ENCODE data around the gene CCR9. TPM values are rescaled to one million over a fixed set of nuclear protein-coding genes. Genes with fewer than 3 reads are reported as not detected.

The CCR9 gene
- total RNA-seq, 1 donor from 2014 or later = 0.15 TPM

DNA sequence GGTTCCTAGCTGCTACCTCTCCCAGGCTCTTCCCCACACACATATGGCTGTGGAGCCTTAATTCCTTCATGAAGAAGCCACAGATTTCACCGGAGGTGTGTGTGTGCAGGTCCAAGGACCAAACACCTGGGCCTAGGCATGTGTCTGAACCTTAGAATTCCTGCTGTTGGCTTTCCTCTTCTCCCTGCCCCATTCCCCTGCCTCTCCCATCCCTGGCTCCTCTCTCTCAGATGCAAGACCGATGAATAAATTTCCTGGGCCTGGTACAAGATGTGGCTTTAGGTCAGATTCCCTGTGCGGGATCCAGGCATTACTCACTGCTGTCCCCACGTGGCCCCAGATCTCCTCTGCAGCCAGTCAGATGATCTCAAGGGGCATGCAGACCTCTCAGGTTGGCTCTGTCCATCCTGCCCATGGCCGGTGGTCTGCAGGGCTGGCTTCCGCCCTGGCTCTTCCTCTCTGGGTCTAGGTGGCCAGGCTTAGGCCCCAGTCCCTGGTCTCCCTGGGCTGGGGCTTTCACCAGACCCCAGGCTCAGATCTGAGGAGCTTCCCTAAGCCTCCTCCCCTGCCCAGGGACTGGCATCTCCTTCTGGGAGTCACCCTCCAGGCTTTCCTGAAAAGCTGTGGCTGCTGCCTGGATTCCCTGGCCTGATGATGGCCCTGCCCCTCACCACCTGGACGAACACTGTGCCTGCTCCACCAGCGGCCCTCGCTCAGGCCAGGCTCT, 20.5 kb downstream of the CCR9 start:
- ATAC-seq = no peak

DNA sequence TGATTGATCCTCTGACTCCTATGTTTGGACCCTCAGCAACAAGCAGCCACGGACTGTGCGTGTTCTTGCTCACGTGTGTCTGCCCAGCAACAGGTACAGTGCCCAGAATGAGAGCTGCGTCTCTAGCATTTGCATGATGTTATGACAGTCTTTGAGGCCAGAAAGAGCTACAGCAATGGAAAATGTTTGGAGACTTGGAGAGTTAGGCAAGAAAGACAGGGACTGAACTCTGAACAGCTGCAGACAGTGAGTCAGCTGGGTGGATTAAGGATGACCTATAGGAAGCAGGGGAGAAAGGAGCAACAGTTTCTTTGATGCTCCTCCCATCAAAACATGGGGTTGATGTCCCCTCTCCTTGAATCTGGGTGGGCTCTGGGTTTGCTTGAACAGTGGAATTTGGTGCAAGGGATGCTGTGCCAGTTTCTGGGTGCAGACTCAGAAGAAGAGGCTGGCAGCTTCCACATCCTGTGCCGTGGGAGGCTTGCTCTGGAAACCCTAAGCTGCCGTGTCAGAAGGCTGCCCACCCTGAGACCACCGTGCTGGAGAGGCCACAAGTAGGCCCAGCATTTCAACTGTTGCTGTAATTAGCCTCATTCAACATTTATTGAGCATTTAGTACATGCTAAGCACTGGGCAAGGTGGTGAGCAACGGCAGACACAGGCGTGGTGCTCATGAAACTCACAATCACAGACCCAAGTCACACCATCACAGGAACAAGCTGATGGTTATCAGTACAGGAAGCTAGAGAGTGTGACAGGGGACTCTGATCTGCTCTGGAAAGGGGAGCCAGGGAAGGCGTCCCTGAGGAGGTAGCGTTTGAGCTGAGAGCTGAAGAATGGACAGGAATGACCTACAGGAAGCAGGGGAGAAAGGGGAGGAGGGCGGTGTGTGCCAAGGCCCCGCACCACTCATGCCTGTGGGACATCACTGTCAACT, 21.7 kb downstream of the CCR9 start:
- ATAC-seq (no peak), DNase-seq (ENCODE audit: low spot score) (no peak)

More for the DNA sequence above, 20.5 kb downstream of the CCR9 start:
- no peak for DNase-seq (ENCODE audit: low spot score)

DNA sequence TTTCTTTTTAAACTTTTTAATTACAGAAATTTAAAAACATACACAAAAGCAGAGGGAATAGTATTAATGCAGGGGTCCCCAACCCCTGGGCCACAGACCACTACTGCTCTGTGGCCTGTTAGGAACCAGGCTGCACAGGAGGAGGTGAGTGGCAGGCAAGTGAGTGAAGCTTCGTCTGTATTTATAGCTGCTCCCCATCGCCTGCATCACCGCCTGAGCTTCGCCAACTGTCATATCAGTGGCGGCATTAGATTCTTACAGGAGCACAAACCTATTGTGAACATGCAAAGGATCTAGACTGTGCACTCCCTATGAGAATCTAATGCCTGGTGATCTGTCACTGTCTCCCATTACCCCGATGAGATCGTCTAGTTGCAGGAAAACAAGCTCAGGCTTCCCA, 22.4 kb downstream of the CCR9 start:
- no peak for ATAC-seq
- DNase-seq (ENCODE audit: low spot score) = no peak

DNA sequence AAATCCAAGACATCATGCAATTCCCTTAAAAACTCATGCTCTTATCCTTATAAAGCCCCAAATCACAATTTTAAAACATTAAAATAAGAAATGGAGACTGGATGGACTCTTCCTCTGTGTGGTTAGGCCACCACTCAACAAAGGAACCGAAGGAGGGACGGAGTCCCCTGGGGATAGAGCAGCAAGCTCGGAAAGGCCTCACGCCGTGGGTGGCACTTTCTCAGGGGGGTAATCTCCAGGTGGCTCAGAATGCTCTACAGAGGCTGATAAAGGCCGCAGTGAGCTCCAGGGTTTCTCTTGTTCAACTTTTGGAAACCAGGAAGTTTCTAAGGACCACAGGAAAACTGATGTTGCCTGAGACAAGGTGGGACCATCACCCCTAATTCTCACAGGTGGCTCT, 23.2 kb downstream of the CCR9 start:
- DNase-seq (ENCODE audit: low spot score) = no peak
- no peak for ATAC-seq

DNA sequence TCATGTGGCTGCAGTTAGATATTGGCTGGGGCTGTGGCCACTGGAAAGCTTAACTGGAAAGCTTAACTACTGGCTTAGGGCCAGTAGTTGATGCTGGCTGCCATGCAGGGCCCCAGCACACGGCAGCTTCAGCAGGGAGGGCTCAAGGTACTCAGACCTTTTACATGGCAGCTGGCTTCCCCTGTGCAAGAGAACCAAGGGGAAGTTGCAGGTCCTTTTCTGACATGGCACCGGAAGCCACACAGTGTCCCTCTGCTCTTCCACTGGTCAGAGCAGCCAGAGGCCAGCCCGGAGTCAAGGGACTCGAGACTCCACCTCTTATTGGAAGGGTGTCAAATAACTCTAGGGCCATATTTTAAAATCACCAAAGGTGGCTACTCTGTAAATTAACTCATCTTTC, 24.5 kb downstream of the CCR9 start:
- ATAC-seq (no peak), DNase-seq (ENCODE audit: low spot score) (no peak)

GRCh38 chr3:45911511-45912226, 25.3 kb downstream of the CCR9 start:
- no peak for DNase-seq (ENCODE audit: low spot score)
- no peak for ATAC-seq

DNA sequence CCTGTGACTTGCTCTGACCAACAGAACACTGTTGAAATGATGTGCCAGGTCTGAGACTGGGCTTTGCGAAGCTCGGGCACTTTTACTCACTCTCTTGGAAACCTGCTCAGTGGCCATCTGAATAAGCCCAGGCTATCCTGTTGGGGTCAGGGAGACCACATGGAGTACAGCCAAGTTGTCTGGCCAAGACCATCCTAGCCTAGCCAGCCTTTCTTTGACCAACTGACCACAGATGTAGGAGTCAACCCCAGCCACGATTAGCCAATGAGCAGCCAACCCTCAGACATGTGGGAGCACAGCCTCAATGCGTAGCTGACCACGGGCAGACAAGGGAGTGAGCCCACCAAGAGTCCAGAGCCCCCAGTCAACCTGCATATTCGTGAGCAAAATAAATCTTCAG, 26.1 kb downstream of the CCR9 start:
- DNase-seq (ENCODE audit: low spot score) (no peak), ATAC-seq (no peak)

GRCh38 chr3:45914362-45915058, 28.2 kb downstream of the CCR9 start:
- ATAC-seq = no peak
- DNase-seq (ENCODE audit: low spot score) = no peak

DNA sequence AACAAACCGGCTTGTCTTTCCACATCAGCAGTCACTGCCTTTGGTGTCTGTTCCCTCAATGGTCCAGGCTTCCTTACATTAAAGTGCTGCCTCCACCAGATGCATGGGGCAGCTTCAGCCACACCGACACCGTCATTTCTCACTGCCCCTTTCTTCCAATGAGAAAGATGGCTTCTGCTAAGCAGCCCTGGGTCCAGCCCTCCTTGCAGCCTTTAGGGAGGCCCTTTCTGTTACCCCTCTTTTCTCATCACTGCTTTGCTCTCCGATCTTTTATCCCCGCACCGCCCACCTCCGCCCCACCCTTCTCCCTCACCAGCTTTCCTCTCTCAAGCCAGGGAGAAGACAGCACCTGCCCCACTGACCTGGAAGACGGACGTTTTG, 28.7 kb downstream of the CCR9 start:
- ATAC-seq = no peak
- no peak for DNase-seq (ENCODE audit: low spot score)

DNA sequence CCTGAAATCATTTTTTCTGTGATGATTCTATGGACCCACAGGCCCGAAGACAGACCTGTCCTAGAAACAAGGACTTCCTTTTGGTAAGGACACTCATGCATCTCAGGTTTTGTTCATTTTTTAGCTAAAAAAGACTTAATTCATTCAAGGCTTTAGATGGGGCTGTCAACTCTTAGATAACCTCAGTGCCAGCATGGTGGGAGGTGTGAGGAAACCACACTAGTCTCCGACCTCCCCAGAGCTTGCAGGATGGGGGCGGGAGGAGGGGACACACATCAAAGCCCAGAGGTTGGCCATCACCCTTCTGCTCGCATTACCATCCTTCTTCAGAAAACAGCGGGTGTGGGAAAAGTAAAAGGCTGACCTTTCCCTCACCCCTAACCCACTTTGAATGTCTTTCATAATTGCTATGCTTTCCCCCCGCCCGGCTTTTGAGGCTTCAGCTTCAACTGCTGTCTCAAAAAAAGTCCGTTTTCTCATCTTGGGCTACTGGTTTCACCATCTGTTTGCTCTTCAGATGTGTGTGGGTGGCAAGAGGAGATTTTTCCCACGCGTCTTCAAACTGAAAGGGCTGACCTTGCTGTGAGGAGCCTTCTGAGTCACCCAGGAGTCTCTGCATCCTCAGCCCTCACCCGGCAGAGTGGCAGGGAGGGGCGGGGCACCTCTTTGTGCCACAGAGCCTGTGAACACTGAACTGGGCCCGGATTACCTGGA, 29.3 kb downstream of the CCR9 start:
- DNase-seq (ENCODE audit: low spot score) (no peak), ATAC-seq (no peak)

- ATAC-seq (no peak), DNase-seq (ENCODE audit: low spot score) (no peak)
Measured at GRCh38 chr3:45917146-45917898, 31.0 kb downstream of the CCR9 start.

DNA sequence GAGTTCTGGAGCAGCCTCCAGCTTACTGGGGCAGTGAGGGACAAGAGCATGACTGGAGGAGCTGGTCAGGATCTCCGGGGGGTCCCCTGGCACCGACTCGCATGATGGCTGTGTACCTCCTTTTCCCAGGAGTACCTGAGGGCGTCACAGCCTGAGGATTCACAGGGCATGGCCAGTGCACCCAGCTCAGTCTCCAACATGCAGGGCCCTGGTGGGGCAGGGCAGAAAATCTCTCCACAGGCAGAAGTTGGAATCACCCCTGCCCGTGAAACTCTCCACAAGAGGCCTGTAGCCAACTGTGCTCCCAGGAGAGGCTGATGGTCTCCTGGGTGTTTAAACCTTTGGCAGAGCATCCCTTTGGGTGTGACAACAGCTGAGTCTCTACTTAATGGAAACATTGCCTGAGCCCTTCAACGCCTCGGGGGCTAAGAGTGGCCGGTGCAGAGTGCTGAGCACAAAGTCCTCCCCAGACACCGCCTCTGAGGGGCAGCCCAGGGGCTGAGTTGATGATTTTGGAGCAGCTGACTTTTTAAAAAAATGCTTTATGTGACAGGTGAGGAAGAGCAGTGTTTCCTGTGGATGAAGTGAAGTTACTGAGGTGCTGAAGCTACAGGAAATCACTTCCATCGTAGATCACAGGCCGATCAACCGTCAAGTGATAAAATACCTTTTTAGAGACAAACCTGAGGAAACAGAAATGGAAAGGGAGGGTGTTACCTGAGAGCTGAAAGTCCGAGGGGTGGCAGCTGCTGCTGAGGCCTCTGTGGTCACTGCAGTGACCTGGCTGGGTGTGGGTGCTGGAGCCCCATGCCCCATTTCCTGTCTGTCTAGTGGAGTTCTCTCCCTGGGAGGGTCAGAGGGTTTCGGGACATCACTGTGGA, 35.1 kb downstream of the CCR9 start:
- ATAC-seq (no peak), DNase-seq (ENCODE audit: low spot score) (no peak)

- ATAC-seq = no peak
- no peak for DNase-seq (ENCODE audit: low spot score)
Measured at GRCh38 chr3:45922039-45922326, 35.6 kb downstream of the CCR9 start.

DNA sequence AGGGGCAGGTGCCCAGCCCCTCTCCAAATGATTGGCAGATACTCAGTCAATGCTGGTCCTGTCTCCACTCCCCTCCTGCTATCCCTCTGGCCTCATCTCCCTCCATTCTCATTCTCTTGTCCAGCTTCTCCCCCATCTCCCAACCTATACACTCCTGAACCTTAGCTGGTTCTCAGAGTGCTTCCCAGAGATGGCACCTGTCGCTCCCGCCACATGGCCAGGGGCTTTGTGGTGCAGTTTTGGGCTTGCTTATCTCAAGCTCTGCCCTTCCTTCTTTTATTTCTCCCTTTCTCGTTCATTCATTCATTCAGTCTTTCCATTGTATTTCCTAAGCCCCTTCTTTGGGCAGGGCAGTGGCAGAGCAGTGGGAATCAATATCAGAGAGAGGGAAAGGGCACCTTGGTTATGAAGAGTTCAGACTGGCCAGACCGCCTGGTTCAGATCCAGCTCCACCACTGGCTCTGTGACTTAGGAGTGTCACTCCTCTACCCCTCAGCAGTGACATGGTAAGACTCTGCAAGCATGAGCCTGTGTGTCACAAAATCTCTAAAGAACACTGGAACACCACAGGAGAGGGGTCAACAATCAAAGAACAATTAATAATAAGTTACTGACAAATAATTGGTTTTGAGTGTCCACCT, 36.7 kb downstream of the CCR9 start:
- DNase-seq (ENCODE audit: low spot score) (no peak), ATAC-seq (no peak)

DNA sequence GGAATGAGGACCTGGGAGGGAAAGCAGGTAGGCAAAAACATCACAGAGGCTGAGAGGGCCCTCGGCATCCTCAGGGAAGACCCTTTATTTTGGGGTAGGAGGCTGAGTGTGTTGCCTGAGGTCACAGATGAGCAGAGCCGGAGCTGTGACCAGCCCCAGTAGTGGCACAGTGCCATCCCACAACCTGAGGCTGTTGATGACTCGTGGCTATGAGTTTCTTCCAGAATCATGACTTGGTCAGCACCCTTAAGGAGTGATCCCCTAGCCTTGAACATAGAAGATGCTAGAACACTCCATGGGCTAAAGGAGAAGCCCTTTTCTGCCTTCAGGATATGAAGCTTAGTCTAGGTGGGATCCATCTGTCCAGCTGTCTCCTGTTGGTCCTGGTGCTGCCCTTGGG, 37.4 kb downstream of the CCR9 start:
- DNase-seq (ENCODE audit: low spot score) (no peak), ATAC-seq (no peak)

- ATAC-seq (no peak), DNase-seq (ENCODE audit: low spot score) (no peak)
Measured at GRCh38 chr3:45927881-45928280, 41.5 kb downstream of the CCR9 start.

DNA sequence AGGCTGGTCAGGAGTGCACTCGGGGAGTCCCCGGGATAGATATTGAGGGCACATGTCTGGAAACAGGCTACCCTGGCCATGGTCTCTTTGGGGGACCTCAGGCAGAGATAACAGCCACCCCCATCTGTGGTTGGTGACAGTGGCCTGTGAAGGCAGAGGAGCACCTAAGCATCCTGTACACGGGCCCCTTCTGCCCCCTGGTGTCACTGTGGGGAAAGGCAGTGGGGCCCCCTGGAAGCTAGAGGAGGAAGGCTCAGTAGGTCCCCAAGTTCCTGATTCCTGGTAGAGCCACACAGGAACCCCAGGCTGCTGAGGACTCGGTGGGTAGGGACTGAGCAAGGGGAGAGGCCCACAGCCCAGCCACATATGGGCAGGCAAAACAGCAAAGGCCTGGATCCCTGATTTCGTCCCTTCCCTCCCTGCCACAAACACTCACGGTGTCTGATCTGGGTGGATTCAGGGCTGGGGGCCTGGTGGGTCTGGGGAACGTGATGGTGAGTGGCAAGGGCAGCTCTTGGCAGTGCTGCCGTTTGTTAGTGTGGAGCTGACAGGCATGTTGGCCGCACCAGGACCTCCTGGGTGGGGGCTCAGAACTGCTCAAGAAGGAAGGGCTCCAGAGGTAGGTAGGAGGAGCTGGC, 42.8 kb downstream of the CCR9 start:
- ATAC-seq = peak; percentile 93
- peak; percentile 53 for DNase-seq (ENCODE audit: low spot score)

- ATAC-seq (no peak), DNase-seq (ENCODE audit: low spot score) (no peak)
Measured at GRCh38 chr3:45931496-45931895, 45.2 kb downstream of the CCR9 start.
